ENCODE results near the gene PTGDR. TPM values are rescaled to one million over a fixed set of nuclear protein-coding genes. Genes with fewer than 3 reads are reported as not detected.
A peak's percentile ranks its signal among the peaks of the same experiment; 100 is the strongest.

PTGDR gene
- total RNA-seq, 4 donors from 2014 or later: 12.3 to 30.1 (median 28.3) TPM

DNA sequence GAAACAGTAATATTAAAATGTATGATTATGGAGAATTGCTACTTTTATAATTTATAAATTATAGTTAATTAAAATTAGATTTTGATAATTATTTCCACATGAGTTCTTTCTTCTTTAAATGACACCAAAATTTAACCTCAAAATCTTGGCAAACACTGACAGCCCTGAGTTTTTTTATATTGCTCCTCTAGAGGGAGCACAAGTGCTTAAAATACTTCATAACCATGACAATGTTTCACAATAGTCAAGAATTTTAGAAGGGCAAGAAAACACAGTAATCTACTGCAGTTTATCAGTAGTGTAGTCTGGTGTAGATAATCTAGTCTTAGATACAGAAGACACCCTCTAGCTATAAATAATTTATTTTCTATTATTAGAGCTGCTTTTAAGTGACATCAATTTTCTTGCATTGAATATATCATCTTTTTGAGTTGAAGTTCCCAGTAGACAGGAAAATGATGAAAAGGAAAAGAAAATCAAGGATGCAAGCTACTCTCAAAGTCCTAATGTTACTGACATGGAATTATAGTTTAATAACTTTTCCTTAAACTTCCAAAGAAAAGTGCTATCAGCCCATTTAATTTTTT, 32.3 kb downstream of the PTGDR start:
- TF ChIP-seq, protein P1, sequence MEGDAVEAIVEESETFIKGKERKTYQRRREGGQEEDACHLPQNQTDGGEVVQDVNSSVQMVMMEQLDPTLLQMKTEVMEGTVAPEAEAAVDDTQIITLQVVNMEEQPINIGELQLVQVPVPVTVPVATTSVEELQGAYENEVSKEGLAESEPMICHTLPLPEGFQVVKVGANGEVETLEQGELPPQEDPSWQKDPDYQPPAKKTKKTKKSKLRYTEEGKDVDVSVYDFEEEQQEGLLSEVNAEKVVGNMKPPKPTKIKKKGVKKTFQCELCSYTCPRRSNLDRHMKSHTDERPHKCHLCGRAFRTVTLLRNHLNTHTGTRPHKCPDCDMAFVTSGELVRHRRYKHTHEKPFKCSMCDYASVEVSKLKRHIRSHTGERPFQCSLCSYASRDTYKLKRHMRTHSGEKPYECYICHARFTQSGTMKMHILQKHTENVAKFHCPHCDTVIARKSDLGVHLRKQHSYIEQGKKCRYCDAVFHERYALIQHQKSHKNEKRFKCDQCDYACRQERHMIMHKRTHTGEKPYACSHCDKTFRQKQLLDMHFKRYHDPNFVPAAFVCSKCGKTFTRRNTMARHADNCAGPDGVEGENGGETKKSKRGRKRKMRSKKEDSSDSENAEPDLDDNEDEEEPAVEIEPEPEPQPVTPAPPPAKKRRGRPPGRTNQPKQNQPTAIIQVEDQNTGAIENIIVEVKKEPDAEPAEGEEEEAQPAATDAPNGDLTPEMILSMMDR (IDR thresholded peaks at IDR 0.05): peak; percentile 67 to 81 (median 73)
- no peak for TF ChIP-seq POLR2A (IDR thresholded peaks at IDR 0.05)
- no peak for TF ChIP-seq EP300 (IDR thresholded peaks at IDR 0.05; ENCODE audit: low read depth)
- TF ChIP-seq POLR2AphosphoS5 (IDR thresholded peaks at IDR 0.05): no peak
- Histone ChIP-seq H3K27ac (no peak overlapping the region), H3K36me3 (no peaks in the 10 kb centered on the region), H3K4me3 (no peak overlapping the region), H3K9me3 (no peaks in the 10 kb centered on the region), H3K4me1 (peaks cover 0 to 17% (median 8%) of the 10 kb centered on the region in 4 donors), H3K27me3 (no peaks in the 10 kb centered on the region)
- in situ Hi-C loops (cut with MboI; ENCODE audit: low pct_ligation_motif_present in 1 of 4, low pct_unique_long_range_greater_than_20kb in 1 of 4, low sequenced_read_pairs in 3 of 4) (loop anchor here (5.0 to 25.0 kb wide), 4 partner anchors 162 to 178 kb away; no protein-coding TSS in a partner anchor), intact Hi-C loops (cut with DNase I; ENCODE audit: low total_unique reads) (loop anchor here (5.0 kb wide), 1 partner anchor 173 kb away; no protein-coding TSS in a partner anchor)
- no peak for DNase-seq

DNA sequence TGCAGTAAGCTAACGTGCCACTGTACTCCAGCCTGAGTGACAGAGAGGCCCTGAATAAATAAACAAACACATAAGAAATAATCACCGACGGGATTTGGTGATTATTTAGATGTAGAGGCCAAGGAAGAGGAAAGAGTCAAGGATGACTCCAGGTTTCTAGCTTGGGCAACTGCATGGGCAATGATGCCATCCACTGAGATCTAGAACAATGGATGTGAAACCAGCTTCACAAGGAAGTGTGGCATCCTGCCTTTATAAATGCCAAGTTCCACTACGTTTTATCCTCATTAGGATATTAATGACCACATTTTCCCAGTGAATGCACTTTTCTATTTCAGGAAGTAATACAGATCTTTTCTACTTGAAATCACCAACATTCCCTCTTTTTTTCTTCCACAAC, 35.7 kb downstream of the PTGDR start:
- Histone ChIP-seq H3K4me3 (no peak overlapping the region), H3K9me3 (no peaks in the 10 kb centered on the region), H3K27me3 (no peaks in the 10 kb centered on the region), H3K36me3 (no peaks in the 10 kb centered on the region), H3K4me1 (peaks cover 0 to 42% (median 18%) of the 10 kb centered on the region in 4 donors), H3K27ac (no peak overlapping the region)
- intact Hi-C loops (cut with DNase I; ENCODE audit: low total_unique reads): no loop called here
- in situ Hi-C loops (cut with MboI; ENCODE audit: low pct_ligation_motif_present in 1 of 4, low pct_unique_long_range_greater_than_20kb in 1 of 4, low sequenced_read_pairs in 3 of 4): loop anchor here (5.0 to 10.0 kb wide), 3 partner anchors 169 to 174 kb away; no protein-coding TSS in a partner anchor
- DNase-seq: no peak
- 73 to 88% methylated on average over 3 to 4 of the region's 4 CpGs for WGBS, 2 donors (ENCODE audit: low coverage in 1 of 2)
- TF ChIP-seq POLR2AphosphoS5 (IDR thresholded peaks at IDR 0.05): no peak
- no peak for TF ChIP-seq EP300 (IDR thresholded peaks at IDR 0.05; ENCODE audit: low read depth)
- TF ChIP-seq POLR2A (IDR thresholded peaks at IDR 0.05): no peak
- TF ChIP-seq, protein P1 (IDR thresholded peaks at IDR 0.05): no peak

DNA sequence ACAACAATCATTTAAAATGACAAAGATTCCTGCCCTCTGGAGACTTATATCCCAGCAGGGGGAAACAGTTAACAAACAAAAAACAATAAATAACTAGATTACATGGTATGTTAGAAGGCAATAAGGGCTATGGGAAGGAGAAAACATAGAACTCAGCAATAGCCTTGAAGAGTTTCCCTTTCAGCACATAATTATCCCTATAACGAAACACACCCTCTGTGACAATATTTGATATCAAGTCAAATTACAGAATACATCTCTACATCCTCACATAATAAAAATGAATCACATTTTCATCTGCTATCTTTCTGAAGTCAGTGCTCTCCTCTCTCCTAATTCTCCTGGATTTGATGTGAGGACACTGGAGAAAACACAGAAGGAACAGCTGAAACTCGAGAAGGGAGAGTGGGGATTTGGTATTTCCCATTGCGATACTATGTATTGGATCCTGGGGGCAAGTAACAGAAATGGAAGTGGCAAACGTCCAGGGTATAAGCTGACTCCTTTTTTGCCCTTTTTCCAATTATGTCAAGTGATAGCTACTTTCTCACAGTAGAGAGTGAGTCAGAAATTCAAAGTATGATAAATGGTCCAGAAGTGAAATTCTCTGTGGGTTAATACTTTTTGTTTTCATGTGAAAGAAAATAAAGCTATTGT, 36.9 kb downstream of the PTGDR start:
- Histone ChIP-seq H3K27me3 (no peaks in the 10 kb centered on the region), H3K9me3 (no peaks in the 10 kb centered on the region), H3K4me1 (peaks cover 0 to 42% (median 18%) of the 10 kb centered on the region in 4 donors), H3K36me3 (no peaks in the 10 kb centered on the region), H3K27ac (peak overlapping the region in 1 of 4 donors; percentile 12), H3K4me3 (no peak overlapping the region)
- 51 to 71% methylated on average over 4 of the region's 4 CpGs for WGBS, 2 donors (ENCODE audit: low coverage in 1 of 2)
- DNase-seq: no peak
- intact Hi-C loops (cut with DNase I; ENCODE audit: low total_unique reads) (no loop called here), in situ Hi-C loops (cut with MboI; ENCODE audit: low pct_ligation_motif_present in 1 of 4, low pct_unique_long_range_greater_than_20kb in 1 of 4, low sequenced_read_pairs in 3 of 4) (loop anchor here (5.0 to 10.0 kb wide), 3 partner anchors 168 to 173 kb away; no protein-coding TSS in a partner anchor)
- no peak for TF ChIP-seq POLR2AphosphoS5 (IDR thresholded peaks at IDR 0.05)
- TF ChIP-seq, protein P1 (IDR thresholded peaks at IDR 0.05): no peak
- no peak for TF ChIP-seq EP300 (IDR thresholded peaks at IDR 0.05; ENCODE audit: low read depth)
- no peak for TF ChIP-seq POLR2A (IDR thresholded peaks at IDR 0.05)

DNA sequence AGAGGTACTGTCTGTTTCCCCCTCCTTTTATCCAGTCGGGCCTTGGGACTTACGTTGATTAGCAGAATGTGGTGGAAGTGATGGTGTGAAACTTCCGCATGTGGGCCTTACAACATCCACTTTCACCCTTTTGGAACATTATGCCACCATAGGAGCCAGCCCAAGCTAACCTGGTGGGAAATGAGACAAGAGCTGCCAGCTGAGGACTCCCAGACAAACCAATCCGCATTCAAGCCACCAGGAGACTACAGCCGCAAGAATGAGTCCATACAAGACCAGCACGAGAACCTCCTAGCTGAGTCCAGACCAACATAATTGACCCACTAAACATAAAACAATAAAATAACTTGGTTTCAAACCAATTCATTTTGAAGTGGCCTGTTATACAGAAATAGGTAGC, 37.5 kb downstream of the PTGDR start:
- in situ Hi-C loops (cut with MboI; ENCODE audit: low pct_ligation_motif_present in 1 of 4, low pct_unique_long_range_greater_than_20kb in 1 of 4, low sequenced_read_pairs in 3 of 4): loop anchor here in 1 of 4 donors (10.0 kb wide), 1 partner anchor 170 kb away; no protein-coding TSS in a partner anchor
- Histone ChIP-seq H3K36me3 (no peaks in the 10 kb centered on the region), H3K9me3 (no peaks in the 10 kb centered on the region), H3K4me1 (peaks cover 0 to 38% (median 18%) of the 10 kb centered on the region in 4 donors), H3K27ac (peak overlapping the region in 1 of 4 donors; percentile 12), H3K4me3 (no peak overlapping the region), H3K27me3 (no peaks in the 10 kb centered on the region)
- TF ChIP-seq, protein P1 (IDR thresholded peaks at IDR 0.05): no peak
- TF ChIP-seq POLR2AphosphoS5 (IDR thresholded peaks at IDR 0.05): no peak
- no peak for TF ChIP-seq EP300 (IDR thresholded peaks at IDR 0.05; ENCODE audit: low read depth)
- TF ChIP-seq POLR2A (IDR thresholded peaks at IDR 0.05): no peak
- intact Hi-C loops (cut with DNase I; ENCODE audit: low total_unique reads): no loop called here
- WGBS, 2 donors (ENCODE audit: low coverage in 1 of 2): 75 to 90% methylated on average over 2 to 6 of the region's 6 CpGs
- no peak for DNase-seq

All from transverse colon (tissue), 4 donors.